ENCODE results near the gene OPRL1.

The OPRL1 gene

GRCh38 chr20:64044484-64045247 lies 35.2 kb upstream of the OPRL1 start:
- FAIRE-seq (no peak), DNase-seq (ENCODE audit: insufficient read length, low spot score) (no peak)
- no peak for TF ChIP-seq CTCF (IDR thresholded peaks at IDR 0.05; ENCODE audit: insufficient read depth, missing control alignments)

DNA sequence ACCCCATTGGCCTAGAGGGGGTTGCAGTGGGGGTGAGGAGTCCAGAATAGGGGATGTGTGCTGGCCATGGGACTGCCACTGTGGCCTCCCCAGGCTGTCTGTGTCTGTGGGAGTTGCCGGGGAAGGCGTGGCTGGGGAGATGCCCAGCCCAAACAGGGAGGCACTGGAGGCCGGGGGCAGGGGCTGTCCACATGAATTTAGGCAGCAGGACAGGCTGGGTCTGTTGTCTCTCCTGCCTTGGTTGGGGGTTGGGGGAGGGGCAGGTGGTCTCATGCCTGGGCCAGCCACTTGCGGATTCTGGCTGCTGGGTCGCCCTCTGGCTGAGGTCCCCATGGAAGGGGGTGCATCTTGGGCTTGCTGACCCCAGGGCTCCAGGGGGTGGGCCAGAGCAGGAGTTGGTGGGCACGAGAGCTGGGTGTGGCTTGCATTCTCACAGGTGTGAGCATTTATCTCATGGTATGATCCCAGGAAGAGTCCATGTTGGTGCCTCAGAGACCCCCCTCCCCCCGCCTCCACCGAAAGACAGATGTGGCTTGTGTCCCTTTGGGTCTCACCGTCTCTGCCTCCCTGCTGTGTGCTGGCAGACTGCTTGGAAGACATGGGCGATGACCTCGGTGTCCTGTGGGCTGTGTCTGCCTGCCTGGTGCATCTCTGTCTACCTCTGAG lies 34.4 kb upstream of the OPRL1 start:
- TF ChIP-seq CTCF (IDR thresholded peaks at IDR 0.05; ENCODE audit: insufficient read depth, missing control alignments) = no peak
- DNase-seq (ENCODE audit: insufficient read length, low spot score) (no peak), FAIRE-seq (no peak)

DNA sequence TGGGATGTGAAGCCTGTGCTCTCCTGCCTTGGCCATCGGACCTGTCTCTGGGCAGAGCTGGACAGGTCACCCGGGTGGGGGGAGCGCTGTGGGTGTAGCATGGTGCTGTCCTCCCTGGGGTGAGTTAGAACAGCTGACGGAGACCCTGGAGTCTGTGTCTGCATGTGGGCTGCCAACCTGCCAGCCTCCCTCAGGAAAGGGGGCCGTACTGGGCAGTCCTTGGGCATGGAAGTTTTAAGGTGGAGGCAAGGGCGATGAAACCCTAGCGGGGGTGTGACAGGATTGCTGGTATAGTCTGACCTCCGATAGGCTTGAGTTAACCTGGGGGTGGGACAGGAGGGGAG lies 32.9 kb upstream of the OPRL1 start:
- DNase-seq (ENCODE audit: insufficient read length, low spot score) (no peak), FAIRE-seq (no peak)
- TF ChIP-seq CTCF (IDR thresholded peaks at IDR 0.05; ENCODE audit: insufficient read depth, missing control alignments) = no peak

- no peak for TF ChIP-seq CTCF (IDR thresholded peaks at IDR 0.05; ENCODE audit: insufficient read depth, missing control alignments)
- DNase-seq (ENCODE audit: insufficient read length, low spot score) = no peak
- no peak for FAIRE-seq
Measured at GRCh38 chr20:64047968-64048401, 31.9 kb upstream of the OPRL1 start.

DNA sequence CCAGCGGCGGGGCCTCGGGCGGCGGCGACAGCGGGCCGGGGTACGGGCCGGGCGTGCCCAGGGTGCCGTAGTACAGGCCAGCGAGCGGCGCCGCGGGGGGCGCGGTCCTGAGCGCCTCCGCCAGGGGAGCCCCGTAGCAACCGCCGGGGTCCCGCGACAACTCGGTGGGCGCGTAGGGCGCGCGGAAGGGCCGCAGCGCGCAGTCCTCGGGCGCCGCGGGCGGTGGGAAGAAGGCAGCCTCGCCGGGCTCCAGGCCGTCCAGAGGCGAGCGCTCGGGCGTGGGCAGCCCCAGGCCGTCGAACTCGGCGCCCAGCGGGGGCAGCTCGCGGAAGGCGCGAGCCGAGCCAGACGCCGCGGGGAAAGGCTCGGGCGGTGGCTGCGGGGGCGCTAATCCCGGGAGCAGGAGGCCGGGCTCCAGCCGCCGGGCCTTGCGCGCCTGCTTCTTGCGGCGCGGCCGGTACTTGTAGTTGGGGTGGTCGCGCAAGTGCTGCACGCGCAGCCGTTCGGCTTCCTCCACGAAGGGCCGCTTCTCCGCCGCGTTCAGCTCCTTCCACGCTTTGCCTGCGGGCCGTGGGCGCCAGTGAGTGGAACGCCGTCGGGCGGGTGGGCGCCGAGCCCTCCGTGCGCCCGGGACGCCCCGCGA lies 31.4 kb upstream of the OPRL1 start:
- no peak for FAIRE-seq

DNA sequence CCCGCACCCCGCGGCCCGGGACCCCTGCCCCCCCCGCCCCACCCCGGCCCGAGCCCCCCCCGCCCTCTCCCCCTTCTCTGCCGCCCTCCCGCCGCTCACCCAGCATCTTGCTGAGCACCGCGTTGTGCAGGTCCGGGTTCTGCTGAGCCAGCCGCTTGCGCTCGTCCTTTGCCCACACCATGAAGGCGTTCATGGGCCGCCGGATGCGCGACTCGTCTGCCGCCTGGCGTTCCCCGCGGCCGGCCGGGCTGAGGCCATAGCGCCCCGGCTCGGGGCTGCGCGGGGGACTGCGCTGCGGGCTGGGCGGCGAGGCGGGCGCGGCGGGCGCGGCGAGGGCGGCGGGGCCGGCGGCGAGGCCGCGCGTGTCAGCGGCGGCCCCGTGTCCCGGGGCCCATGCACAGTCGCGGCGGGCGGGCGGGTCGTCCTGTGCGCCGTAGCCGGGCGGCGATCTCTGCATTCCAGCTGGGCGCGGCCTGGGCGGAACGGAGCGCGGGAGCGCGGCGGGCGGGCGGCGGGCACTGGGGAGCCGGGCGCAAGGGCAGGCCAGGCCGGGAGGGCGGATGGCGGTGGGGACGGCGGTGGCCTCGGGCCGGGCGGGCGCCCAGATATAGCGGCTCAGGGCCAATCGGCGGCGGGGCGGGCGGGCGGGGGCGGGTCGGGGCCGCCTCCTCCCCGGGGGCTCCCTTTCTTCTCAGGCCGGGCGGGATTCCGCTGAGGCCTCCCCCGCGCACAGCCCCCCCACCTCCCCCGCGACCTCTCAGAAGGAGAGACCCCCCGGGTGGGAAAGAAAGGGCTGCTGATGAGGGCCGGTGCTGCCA lies 30.6 kb upstream of the OPRL1 start, which contains the start of gene SOX18:
Gene SOX18, minus strand, starts transcription at position 580 of the 818 bp plus-strand sequence. Its CDS starts 123 bp downstream, at position 457.
- no peak for TF ChIP-seq CTCF (IDR thresholded peaks at IDR 0.05; ENCODE audit: insufficient read depth, missing control alignments)
- FAIRE-seq (no peak), DNase-seq (ENCODE audit: insufficient read length, low spot score) (no peak)

More for the DNA sequence above, 31.4 kb upstream of the OPRL1 start:
- TF ChIP-seq CTCF (IDR thresholded peaks at IDR 0.05; ENCODE audit: insufficient read depth, missing control alignments) = no peak
- no peak for DNase-seq (ENCODE audit: insufficient read length, low spot score)
